OCI-LY7 (cell line): Measurements from ENCODE around the gene PACS1. TPM values are rescaled to one million over a fixed set of nuclear protein-coding genes. Genes with fewer than 3 reads are reported as not detected.

Experiments used
- BruUV-seq: library from RNA; stranded (reverse); fragments of 400-500 nt; replicated peaks from 2 replicates; lab custom pipeline; 2021; lab: Mats Ljungman, UMichigan
- CTCF ChIA-PET: fragments of 300-600 bp; sonication (Branson Sonifier 250); formaldehyde crosslinking; loops from one replicate; lab custom pipeline; 2022; ENCODE audit warnings: antibody characterized with exemption; ENCODE audit not compliant: unreplicated experiment; lab: Charles Lee
- POLR2A ChIA-PET: fragments of 300-600 bp; sonication (Branson Sonifier 250); formaldehyde crosslinking; loops from one replicate; lab custom pipeline; 2022; ENCODE audit warnings: antibody characterized with exemption; lab: Charles Lee
- DNase-seq: peaks from one replicate; pipeline ENCODE4 v3.0.0-alpha.2; 2015; ENCODE audit warnings: low spot score
- H2AFZ ChIP-seq: fragments of 200-600 bp; sonication (generic), shearing (Covaris generic); 2 replicates; pipeline ENCODE4 v1.6.1; 2014; ENCODE audit warnings: mild to moderate bottlenecking, antibody characterized with exemption, low read length, moderate library complexity
- H3K27ac ChIP-seq: fragments of 200-600 bp; sonication (generic); 2 replicates; pipeline ENCODE4 v1.5.1; 2014; ENCODE audit warnings: mixed run types, low read depth, mild to moderate bottlenecking, moderate library complexity, low read length, inconsistent platforms; ENCODE audit not compliant: poor library complexity, severe bottlenecking
- H3K36me3 ChIP-seq: fragments of 200-600 bp; sonication (generic); 2 replicates; pipeline ENCODE4 v1.6.1; 2014; ENCODE audit warnings: mild to moderate bottlenecking, antibody characterized with exemption, low read length, moderate library complexity, mixed read lengths; ENCODE audit not compliant: insufficient read depth
- H3K4me1 ChIP-seq: fragments of 200-600 bp; sonication (generic); 2 replicates; pipeline ENCODE4 v1.5.1; 2014; ENCODE audit warnings: mild to moderate bottlenecking, low read length; ENCODE audit not compliant: insufficient read depth, poor library complexity, severe bottlenecking
- H3K4me2 ChIP-seq: fragments of 200-600 bp; sonication (generic); 2 replicates; pipeline ENCODE4 v1.6.1; 2014; ENCODE audit warnings: mild to moderate bottlenecking, low read length
- H3K4me3 ChIP-seq: fragments of 200-600 bp; sonication (generic); 2 replicates; pipeline ENCODE4 v1.5.1; 2014; ENCODE audit warnings: mild to moderate bottlenecking, low read depth, low read length; ENCODE audit not compliant: poor library complexity, severe bottlenecking
- H3K79me2 ChIP-seq: fragments of 200-600 bp; sonication (generic); 2 replicates; pipeline ENCODE4 v1.6.1; 2016; ENCODE audit warnings: low read depth, mild to moderate bottlenecking, low read length, moderate library complexity, mixed read lengths; ENCODE audit not compliant: insufficient read depth
- H3K9me2 ChIP-seq: fragments of 200-600 bp; sonication (generic); 2 replicates; pipeline ENCODE4 v1.6.1; 2016; ENCODE audit warnings: mild to moderate bottlenecking, low read length, mixed read lengths; ENCODE audit not compliant: insufficient read depth
- H3K9me3 ChIP-seq: fragments of 200-600 bp; sonication (generic); 2 replicates; pipeline ENCODE4 v1.6.1; 2014; ENCODE audit warnings: mild to moderate bottlenecking, mixed run types, low read length, mixed read lengths
- H4K20me1 ChIP-seq: fragments of 200-600 bp; sonication (generic); 2 replicates; pipeline ENCODE4 v1.6.1; 2014; ENCODE audit warnings: mild to moderate bottlenecking, antibody characterized with exemption, low read length, moderate library complexity, mixed read lengths; ENCODE audit not compliant: insufficient read depth
- EZH2phosphoT487 ChIP-seq: fragments of 200-600 bp; sonication (generic); IDR thresholded peaks from 2 replicates; pipeline ENCODE4 v1.6.1; 2018; ENCODE audit warnings: low read depth, borderline replicate concordance, mild to moderate bottlenecking, mixed run types, antibody characterized with exemption, low read length, moderate library complexity, mixed read lengths
- intact Hi-C: fragments of 100-400 bp; cut with micrococcal nuclease; formaldehyde crosslinking; loops from one replicate; pipeline ENCODE4 v1.10.0; 2022; ENCODE audit not compliant: unreplicated experiment
- total RNA-seq, 2 experiments: library from RNA; depleted of rRNA in 1 of 2; stranded (reverse); fragments of >200 nt in 1 of 2; shearing (Covaris generic) in 1 of 2; gene quantifications; 2 replicates each; pipeline ENCODE4 v1.2.3, GENCODE V29; 2014 to 2022
- TF ChIP-seq, protein P1 (sequence below): fragments of 200-600 bp; sonication (generic); conservative IDR thresholded peaks from 2 replicates; pipeline ENCODE4 v1.5.1; 2014; ENCODE audit warnings: mild to moderate bottlenecking, antibody characterized with exemption, low read length, moderate library complexity, mixed read lengths

Gene PACS1
- total RNA-seq, 2 experiments from 2014 or later, result 23.7 to 52.5 TPM

DNA sequence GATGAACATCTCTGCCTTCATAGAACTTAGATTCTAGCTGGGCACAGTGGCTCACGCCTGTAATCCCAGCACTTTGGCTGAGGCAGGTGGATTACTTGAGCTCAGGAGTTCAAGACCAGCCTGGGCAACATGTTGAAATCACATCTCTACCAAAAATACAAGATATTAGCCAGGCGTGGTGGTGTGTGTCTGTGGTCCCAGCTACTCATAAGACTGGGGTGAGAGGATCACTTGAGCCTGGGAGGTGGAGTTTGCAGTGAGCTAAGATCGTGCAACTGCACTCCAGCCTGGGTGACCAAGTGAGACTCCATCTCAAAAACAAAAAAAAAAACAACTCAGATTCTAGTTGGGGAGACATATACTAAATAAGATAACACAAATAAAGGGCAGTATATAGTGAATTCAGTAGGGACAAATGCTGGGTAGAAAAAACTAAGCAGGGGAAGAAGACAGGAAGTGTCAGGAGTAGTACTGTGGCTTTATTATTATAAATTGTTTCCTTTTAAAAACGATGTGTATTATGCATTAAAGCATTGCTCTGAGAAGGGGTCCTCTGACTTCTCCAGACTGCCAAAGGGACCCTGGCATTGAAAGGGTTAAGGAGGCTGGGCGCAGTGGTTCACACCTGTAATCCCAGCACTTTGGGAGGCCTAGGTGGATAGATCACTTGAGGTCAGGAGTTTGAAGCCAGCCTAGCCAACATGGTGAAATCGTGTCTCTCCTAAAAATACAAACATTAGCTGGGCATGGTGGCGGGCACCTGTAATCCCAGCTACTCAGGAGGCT is 46.7 kb downstream of the PACS1 start:
- no TSS peak for BruUV-seq
- H3K36me3 ChIP-seq, result no peaks in the 10 kb centered on the region
- H3K9me3 ChIP-seq, result no peaks in the 10 kb centered on the region
- no peaks in the 10 kb centered on the region for H4K20me1 ChIP-seq
- peaks cover 16% of the 10 kb centered on the region; the same call in 1 of the 2 replicates for H3K79me2 ChIP-seq
- TF ChIP-seq, protein P1, sequence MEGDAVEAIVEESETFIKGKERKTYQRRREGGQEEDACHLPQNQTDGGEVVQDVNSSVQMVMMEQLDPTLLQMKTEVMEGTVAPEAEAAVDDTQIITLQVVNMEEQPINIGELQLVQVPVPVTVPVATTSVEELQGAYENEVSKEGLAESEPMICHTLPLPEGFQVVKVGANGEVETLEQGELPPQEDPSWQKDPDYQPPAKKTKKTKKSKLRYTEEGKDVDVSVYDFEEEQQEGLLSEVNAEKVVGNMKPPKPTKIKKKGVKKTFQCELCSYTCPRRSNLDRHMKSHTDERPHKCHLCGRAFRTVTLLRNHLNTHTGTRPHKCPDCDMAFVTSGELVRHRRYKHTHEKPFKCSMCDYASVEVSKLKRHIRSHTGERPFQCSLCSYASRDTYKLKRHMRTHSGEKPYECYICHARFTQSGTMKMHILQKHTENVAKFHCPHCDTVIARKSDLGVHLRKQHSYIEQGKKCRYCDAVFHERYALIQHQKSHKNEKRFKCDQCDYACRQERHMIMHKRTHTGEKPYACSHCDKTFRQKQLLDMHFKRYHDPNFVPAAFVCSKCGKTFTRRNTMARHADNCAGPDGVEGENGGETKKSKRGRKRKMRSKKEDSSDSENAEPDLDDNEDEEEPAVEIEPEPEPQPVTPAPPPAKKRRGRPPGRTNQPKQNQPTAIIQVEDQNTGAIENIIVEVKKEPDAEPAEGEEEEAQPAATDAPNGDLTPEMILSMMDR, result no peak
- TF ChIP-seq EZH2phosphoT487, result no peak
- H3K9me2 ChIP-seq, result no peaks in the 10 kb centered on the region
- peak overlapping the region; percentile 61 for H3K4me2 ChIP-seq
- ChIA-PET CTCF (interaction anchor here (0.6 to 1.5 kb wide), 3 partner anchors 10 to 72 kb away, joined by 3 to 4 read pairs (median 4); no protein-coding TSS in a partner anchor), POLR2A (interaction anchor here (0.6 to 4.0 kb wide), 10 partner anchors 9 to 803 kb away, joined by 3 to 48 read pairs (median 4); no protein-coding TSS in a partner anchor)
- intact Hi-C loops, result no loop called here
- H2AFZ ChIP-seq, result peak overlapping the region; percentile 22; the same call in 1 of the 2 replicates
- peak overlapping the region; percentile 53 for H3K27ac ChIP-seq
- peaks cover 70% of the 10 kb centered on the region for H3K4me1 ChIP-seq
- peak overlapping the region; percentile 50 for H3K4me3 ChIP-seq
- DNase-seq, result no peak

DNA sequence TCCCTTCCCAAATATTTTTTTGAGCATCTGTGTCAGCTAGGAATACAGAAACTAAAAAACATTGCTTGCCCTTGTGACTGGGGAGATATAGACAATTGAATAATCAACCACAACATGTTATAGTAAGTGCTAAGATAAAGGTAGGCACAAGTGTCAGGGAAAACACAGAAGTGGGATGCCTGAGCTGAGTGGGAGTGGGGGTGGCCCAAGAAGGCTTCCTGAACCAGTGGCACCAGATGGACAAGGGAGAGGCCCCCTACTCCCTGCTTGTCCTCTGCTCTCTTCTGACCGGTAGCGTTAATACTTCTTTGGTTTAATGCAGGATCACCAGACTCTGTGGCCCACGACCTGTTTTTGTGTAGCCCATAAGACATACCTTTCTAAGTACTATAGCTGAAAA is 48.8 kb downstream of the PACS1 start:
- no TSS peak for BruUV-seq
- H3K36me3 ChIP-seq, result no peaks in the 10 kb centered on the region
- DNase-seq, result no peak
- peaks cover 50% of the 10 kb centered on the region for H3K4me1 ChIP-seq
- no peak overlapping the region for H3K27ac ChIP-seq
- POLR2A ChIA-PET, result interaction anchor here (0.6 to 2.2 kb wide), 7 partner anchors 18 to 1246 kb away, joined by 3 to 9 read pairs (median 3); no protein-coding TSS in a partner anchor
- no peaks in the 10 kb centered on the region for H3K9me2 ChIP-seq
- peaks cover 7% of the 10 kb centered on the region; the same call in 1 of the 2 replicates for H3K79me2 ChIP-seq
- no peak overlapping the region for H3K4me3 ChIP-seq
- no peak overlapping the region for H3K4me2 ChIP-seq
- no peak overlapping the region for H2AFZ ChIP-seq
- intact Hi-C loops, result no loop called here
- CTCF ChIA-PET, result no interaction called here
- no peaks in the 10 kb centered on the region for H4K20me1 ChIP-seq
- TF ChIP-seq EZH2phosphoT487, result no peak
- TF ChIP-seq, protein P1, result no peak
- H3K9me3 ChIP-seq, result no peaks in the 10 kb centered on the region
